Fibroblast of lung (primary cell): ENCODE measurements around the gene NRXN2. TPM values are rescaled to one million over a fixed set of nuclear protein-coding genes. Genes with fewer than 3 reads are reported as not detected.

Experiments
- DNase-seq, 2 donors: peaks; one replicate each; pipeline versions ENCODE4 v3.0.0 to v3.0.0-alpha.2; 2010; ENCODE audit warnings: low read depth in 2 of 2
- H2AFZ ChIP-seq: 2 replicates; pipeline ENCODE4 v1.5.1; 2012; ENCODE audit warnings: low read length, control low read depth, inconsistent platforms
- H3K27ac ChIP-seq: 2 replicates; pipeline ENCODE4 v1.5.1; 2011; ENCODE audit warnings: low read length, control low read depth; ENCODE audit not compliant: insufficient read depth
- H3K27me3 ChIP-seq: 2 replicates; pipeline ENCODE4 v1.5.1; 2011; ENCODE audit warnings: mild to moderate bottlenecking, low read length; ENCODE audit not compliant: control insufficient read depth, insufficient read depth
- H3K36me3 ChIP-seq: 2 replicates; pipeline ENCODE4 v1.5.1; 2011; ENCODE audit warnings: low read length; ENCODE audit not compliant: control insufficient read depth, insufficient read depth
- H3K4me1 ChIP-seq: 2 replicates; pipeline ENCODE4 v1.5.1; 2011; ENCODE audit warnings: low read length; ENCODE audit not compliant: control insufficient read depth, insufficient read depth; ENCODE audit errors: extremely low read depth
- H3K4me2 ChIP-seq: 2 replicates; pipeline ENCODE4 v1.5.1; 2011; ENCODE audit warnings: low read length, control low read depth; ENCODE audit not compliant: insufficient read depth; ENCODE audit errors: extremely low read depth
- H3K4me3 ChIP-seq, 4 experiments: fragments of 200-600 bp in 1 of 4; sonication (generic) in 1 of 4; replicated peaks in 1 of 4; 2 replicates each; pipeline ENCODE4 v1.5.1; 2011 to 2016; ENCODE audit warnings: low read length in 4 of 4, low read depth in 3 of 4, mild to moderate bottlenecking in 3 of 4, control low read depth in 2 of 4, inconsistent platforms in 1 of 4, mixed read lengths in 1 of 4; ENCODE audit not compliant: insufficient read depth in 1 of 4; ENCODE audit errors: control extremely low read depth in 1 of 4
- H3K79me2 ChIP-seq: 2 replicates; pipeline ENCODE4 v1.5.1; 2012; ENCODE audit warnings: mild to moderate bottlenecking, low read length, inconsistent platforms; ENCODE audit not compliant: control insufficient read depth, insufficient read depth
- H3K9ac ChIP-seq: 2 replicates; pipeline ENCODE4 v1.5.1; 2011; ENCODE audit warnings: mild to moderate bottlenecking, low read length, control low read depth; ENCODE audit not compliant: insufficient read depth
- H3K9me3 ChIP-seq: 2 replicates; pipeline ENCODE4 v1.5.1; 2012; ENCODE audit warnings: low read depth, low read length; ENCODE audit not compliant: control insufficient read depth, insufficient read depth
- H4K20me1 ChIP-seq: 2 replicates; pipeline ENCODE4 v1.5.1; 2011; ENCODE audit warnings: low read length; ENCODE audit not compliant: control insufficient read depth, insufficient read depth; ENCODE audit errors: extremely low read depth
- CTCF ChIP-seq, 2 donors: IDR thresholded peaks in 1 of 2; conservative IDR thresholded peaks in 1 of 2; 1 replicate in 1 of 2; 2 replicates in 1 of 2; pipeline ENCODE4 v1.5.1; 2011 to 2012; ENCODE audit warnings: low read length in 2 of 2, control low read depth in 1 of 2, inconsistent platforms in 1 of 2, low read depth in 1 of 2, mild to moderate bottlenecking in 1 of 2
- EZH2 ChIP-seq: IDR thresholded peaks from 2 replicates; pipeline ENCODE4 v1.5.1; 2012; ENCODE audit warnings: low read length, control low read depth, mild to moderate bottlenecking; ENCODE audit errors: missing control alignments
- polyA plus RNA-seq, 2 donors: library from polyadenylated mRNA; depleted of rRNA in 1 of 2; stranded (reverse) in 1 of 2; unstranded in 1 of 2; fragments of >200 nt; gene quantifications; 2 replicates each; pipeline ENCODE4 v1.2.1, GENCODE V29; 2011 to 2012; ENCODE audit warnings: missing spikeins in 1 of 2
- total RNA-seq: library from RNA; depleted of rRNA; stranded (reverse); fragments of >200 nt; gene quantifications from 2 replicates; pipeline ENCODE4 v1.2.1, GENCODE V29; 2014

NRXN2 gene
- total and polyA plus RNA-seq, 2 donors (not counting 1 experiment from before 2014, with no cell fraction given), result under 0.01 to 0.75 TPM

DNA sequence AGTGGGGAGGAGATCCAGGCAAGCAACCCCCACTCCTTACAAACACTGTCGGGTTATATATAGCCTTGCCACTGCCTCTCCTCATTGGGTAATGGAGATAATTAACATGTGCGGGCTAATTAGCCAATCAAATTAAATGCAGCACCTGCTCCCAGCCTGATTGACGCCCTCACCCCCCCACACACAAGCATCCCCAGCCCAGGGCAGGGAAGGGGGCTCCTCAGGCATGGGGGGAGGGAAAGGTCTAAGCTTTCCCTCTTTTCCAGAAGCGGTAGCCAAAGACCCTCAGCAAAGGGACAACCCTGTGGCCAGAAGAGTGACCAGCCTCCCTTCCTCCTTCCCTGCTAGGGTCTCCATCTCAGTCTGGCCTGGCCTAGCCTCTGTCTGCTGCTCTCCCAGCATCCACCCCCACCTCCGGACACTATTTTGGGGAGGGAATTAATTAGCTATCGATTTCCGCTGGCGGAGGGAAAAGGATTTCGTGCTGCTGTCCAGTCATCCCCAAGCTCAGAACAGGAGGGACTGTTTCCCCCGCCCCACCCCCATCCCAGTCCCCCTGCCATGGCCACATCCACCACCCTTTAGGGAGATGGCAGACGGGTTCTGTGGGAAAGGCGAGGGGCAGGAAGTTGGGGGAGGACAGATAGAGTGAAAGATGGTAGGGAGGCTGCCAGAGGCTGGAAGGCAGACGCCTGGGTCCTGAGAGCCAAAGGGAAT, 7.1 kb downstream of the NRXN2 start:
- Histone ChIP-seq H4K20me1 (no peaks in the 10 kb centered on the region), H3K79me2 (no peaks in the 10 kb centered on the region), H3K4me3 (no peak overlapping the region), H3K27ac (no peak overlapping the region), H2AFZ (no peak overlapping the region), H3K4me1 (no peaks in the 10 kb centered on the region), H3K9ac (no peak overlapping the region), H3K9me3 (no peaks in the 10 kb centered on the region), H3K27me3 (peaks cover 49% of the 10 kb centered on the region), H3K4me2 (no peak overlapping the region), H3K36me3 (no peaks in the 10 kb centered on the region)
- no peak for DNase-seq
- TF ChIP-seq CTCF (conservative IDR thresholded peaks at IDR 0.05 in 1 of 2, IDR thresholded peaks at IDR 0.05 in 1 of 2; ENCODE audit: low read depth in 1 of 2, low read length in 2 of 2), result no peak
- TF ChIP-seq EZH2, result no peak

DNA sequence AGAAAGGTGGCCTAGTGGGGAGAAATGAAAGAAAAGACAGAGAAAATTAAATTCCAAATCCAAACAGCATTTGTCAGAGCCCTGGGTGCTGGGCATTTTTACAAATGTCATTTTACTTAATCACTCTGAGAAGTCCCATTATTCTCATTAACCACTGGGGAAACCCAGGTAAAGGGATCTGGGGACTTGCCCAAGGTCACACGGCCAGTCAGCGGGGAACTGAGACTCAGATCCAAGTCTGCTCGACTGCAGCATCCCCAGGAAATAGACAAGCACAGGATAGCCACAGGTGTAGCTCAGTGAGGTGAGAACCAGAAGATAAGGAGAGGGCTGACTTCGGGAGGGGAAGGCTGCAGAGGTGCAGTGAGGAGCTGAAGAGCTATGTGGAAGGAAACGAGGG, 7.9 kb downstream of the NRXN2 start:
- DNase-seq, result no peak
- Histone ChIP-seq H3K27me3 (peaks cover 48% of the 10 kb centered on the region), H3K9ac (no peak overlapping the region), H3K9me3 (no peaks in the 10 kb centered on the region), H4K20me1 (no peaks in the 10 kb centered on the region), H3K27ac (no peak overlapping the region), H3K4me2 (no peak overlapping the region), H3K4me3 (no peak overlapping the region), H3K36me3 (no peaks in the 10 kb centered on the region), H3K79me2 (no peaks in the 10 kb centered on the region), H3K4me1 (no peaks in the 10 kb centered on the region), H2AFZ (no peak overlapping the region)
- no peak for TF ChIP-seq EZH2
- TF ChIP-seq CTCF (conservative IDR thresholded peaks at IDR 0.05 in 1 of 2, IDR thresholded peaks at IDR 0.05 in 1 of 2; ENCODE audit: low read depth in 1 of 2, low read length in 2 of 2), result no peak

GRCh38 chr11:64714666-64715065, 8.3 kb downstream of the NRXN2 start:
- H3K4me3 ChIP-seq, result no peak overlapping the region
- H3K4me1 ChIP-seq, result no peaks in the 10 kb centered on the region
- H2AFZ ChIP-seq, result no peak overlapping the region
- TF ChIP-seq EZH2 (no peak), CTCF (conservative IDR thresholded peaks at IDR 0.05 in 1 of 2, IDR thresholded peaks at IDR 0.05 in 1 of 2; ENCODE audit: low read depth in 1 of 2, low read length in 2 of 2) (no peak)
- peaks cover 45% of the 10 kb centered on the region for H3K27me3 ChIP-seq
- H4K20me1 ChIP-seq, result no peaks in the 10 kb centered on the region
- no peak overlapping the region for H3K27ac ChIP-seq
- H3K9me3 ChIP-seq, result no peaks in the 10 kb centered on the region
- H3K4me2 ChIP-seq, result no peak overlapping the region
- no peak overlapping the region for H3K9ac ChIP-seq
- DNase-seq, result no peak
- no peaks in the 10 kb centered on the region for H3K36me3 ChIP-seq
- H3K79me2 ChIP-seq, result no peaks in the 10 kb centered on the region
